Thoracic aorta (tissue), 2 donors: ENCODE data around the gene USH2A. TPM values are rescaled to one million over a fixed set of nuclear protein-coding genes. Genes with fewer than 3 reads are reported as not detected.

Experiments
- ATAC-seq: fragments of 150-250 bp; one replicate; pipeline ENCODE4 v1.8.0; 2017; ENCODE audit warnings: low read depth; ENCODE audit not compliant: insufficient number of reproducible peaks, low FRiP score
- DNase-seq: peaks from one replicate; pipeline ENCODE4 v3.0.0-alpha.2; 2020; ENCODE audit warnings: low spot score
- H3K27ac ChIP-seq, 2 donors: fragments of 200-600 bp; sonication (generic); 1 replicate in 1 of 2; 2 replicates in 1 of 2; pipeline ENCODE4 v1.5.1; 2016; ENCODE audit warnings: mild to moderate bottlenecking in 2 of 2, moderate library complexity in 2 of 2
- H3K27me3 ChIP-seq: fragments of 200-600 bp; sonication (generic); replicated peaks from 2 replicates; pipeline ENCODE4 v1.6.0; 2016; ENCODE audit warnings: mild to moderate bottlenecking; ENCODE audit not compliant: insufficient read depth
- H3K36me3 ChIP-seq: fragments of 200-600 bp; sonication (generic); one replicate; pipeline ENCODE4 v1.5.1; 2016
- H3K4me1 ChIP-seq, 2 donors: fragments of 200-600 bp; sonication (generic); 1 replicate in 1 of 2; 2 replicates in 1 of 2; pipeline versions ENCODE4 v1.5.1 to v1.6.0; 2016; ENCODE audit warnings: low read depth in 2 of 2, mild to moderate bottlenecking in 1 of 2; ENCODE audit not compliant: control insufficient read depth in 1 of 2
- H3K4me3 ChIP-seq: fragments of 200-600 bp; sonication (generic); 2 replicates; pipeline ENCODE4 v1.5.1; 2016; ENCODE audit warnings: mild to moderate bottlenecking
- H3K9me3 ChIP-seq: fragments of 200-600 bp; sonication (generic); 2 replicates; pipeline ENCODE4 v1.5.1; 2016
- CTCF ChIP-seq: fragments of 200-600 bp; sonication (generic); IDR thresholded peaks from one replicate; pipeline ENCODE4 v1.5.1; 2019; ENCODE audit warnings: antibody characterized with exemption
- total RNA-seq, 2 donors: library from RNA; depleted of rRNA; stranded (reverse); fragments of >200 nt; gene quantifications; one replicate each; pipeline versions ENCODE4 v1.1.0 to v1.2.3, GENCODE V29; 2016

The USH2A gene
- total RNA-seq, 2 donors from 2014 or later = not detected

- no peaks in the 10 kb centered on the region for H3K36me3 ChIP-seq
- no peak overlapping the region for H3K27ac ChIP-seq
- no peak for TF ChIP-seq CTCF
- no peaks in the 10 kb centered on the region for H3K27me3 ChIP-seq
- no peak overlapping the region for H3K4me3 ChIP-seq
- H3K9me3 ChIP-seq = no peaks in the 10 kb centered on the region
- ATAC-seq = no peak
- no peak for DNase-seq
- no peaks in the 10 kb centered on the region for H3K4me1 ChIP-seq
Observed at GRCh38 chr1:216258386-216258785, 164.9 kb downstream of the USH2A start.

GRCh38 chr1:216250861-216251260, 172.4 kb downstream of the USH2A start:
- H3K9me3 ChIP-seq = no peaks in the 10 kb centered on the region
- H3K27me3 ChIP-seq = no peaks in the 10 kb centered on the region
- no peak for ATAC-seq

GRCh38 chr1:216248628-216249027, 174.6 kb downstream of the USH2A start:
- DNase-seq = no peak
- Histone ChIP-seq H3K36me3 (no peaks in the 10 kb centered on the region), H3K27ac (no peak overlapping the region), H3K4me3 (no peak overlapping the region), H3K9me3 (no peaks in the 10 kb centered on the region), H3K27me3 (no peaks in the 10 kb centered on the region), H3K4me1 (no peaks in the 10 kb centered on the region)
- no peak for ATAC-seq
- no peak for TF ChIP-seq CTCF

More at GRCh38 chr1:216250861-216251260, 172.4 kb downstream of the USH2A start:
- Histone ChIP-seq H3K27ac (no peak overlapping the region), H3K4me3 (no peak overlapping the region), H3K36me3 (no peaks in the 10 kb centered on the region), H3K4me1 (no peaks in the 10 kb centered on the region)
- no peak for TF ChIP-seq CTCF
- no peak for DNase-seq

- H3K36me3 ChIP-seq = no peaks in the 10 kb centered on the region
- no peak overlapping the region for H3K4me3 ChIP-seq
- TF ChIP-seq CTCF = no peak
- ATAC-seq (no peak), DNase-seq (no peak)
- H3K27me3 ChIP-seq = no peaks in the 10 kb centered on the region
- H3K4me1 ChIP-seq = no peaks in the 10 kb centered on the region
- H3K27ac ChIP-seq = no peak overlapping the region
- H3K9me3 ChIP-seq = no peaks in the 10 kb centered on the region
Observed at GRCh38 chr1:216247937-216248336, 175.3 kb downstream of the USH2A start.

GRCh38 chr1:216246577-216247203, 176.6 kb downstream of the USH2A start:
- no peak for TF ChIP-seq CTCF
- ATAC-seq (no peak), DNase-seq (no peak)
- no peak overlapping the region for H3K4me3 ChIP-seq
- no peak overlapping the region for H3K27ac ChIP-seq
- H3K9me3 ChIP-seq = no peaks in the 10 kb centered on the region
- H3K4me1 ChIP-seq = no peaks in the 10 kb centered on the region
- no peaks in the 10 kb centered on the region for H3K36me3 ChIP-seq
- no peaks in the 10 kb centered on the region for H3K27me3 ChIP-seq
